A549 (cell line): ENCODE measurements around the gene PAPSS2.

Experiments
- CTCF ChIP-seq: fragments of >200 bp; sonication (Bioruptor Twin); formaldehyde crosslinking; IDR thresholded peaks from 3 replicates; pipeline ENCODE4 v1.5.1; 2016
- EP300 ChIP-seq, 2 experiments: fragments of >200 bp; sonication (Bioruptor Twin); formaldehyde crosslinking; IDR thresholded peaks; 2 replicates in 1 of 2; 3 replicates in 1 of 2; pipeline ENCODE4 v1.6.1; 2016 to 2017
- ESRRA ChIP-seq: fragments of 150-350 bp; IDR thresholded peaks from 2 replicates; pipeline ENCODE4 v1.6.1; 2014; ENCODE audit warnings: mild to moderate bottlenecking, low read length, borderline replicate concordance
- KDM5A ChIP-seq: fragments of 200-600 bp; sonication (generic); IDR thresholded peaks from 2 replicates; pipeline ENCODE4 v1.6.1; 2016; ENCODE audit warnings: antibody characterized with exemption, mild to moderate bottlenecking
- REST ChIP-seq: fragments of 200-600 bp; sonication (generic); IDR thresholded peaks from 2 replicates; pipeline ENCODE4 v1.6.1; 2016; ENCODE audit warnings: antibody characterized with exemption, mild to moderate bottlenecking, moderate library complexity
- USF2 ChIP-seq: fragments of 450-650 bp; IDR thresholded peaks from 2 replicates; pipeline ENCODE4 v1.6.1; 2014; ENCODE audit warnings: antibody characterized with exemption

- TF ChIP-seq CTCF (no peak), ESRRA (no peak), REST (no peak), USF2 (no peak), EP300 (IDR thresholded peaks at IDR 0.05) (no peak), KDM5A (no peak)
Observed at GRCh38 chr10:87664276-87664701, 4.6 kb downstream of the PAPSS2 start.
